H9 (cell line): Measurements from ENCODE around the gene PPARGC1A. TPM values are rescaled to one million over a fixed set of nuclear protein-coding genes. Genes with fewer than 3 reads are reported as not detected.

Experiments
- DNase-seq: peaks from one replicate; pipeline ENCODE4 v3.0.0-alpha.2; 2017
- H2AFZ ChIP-seq: one replicate; pipeline ENCODE4 v1.6.1; 2013; ENCODE audit warnings: mild to moderate bottlenecking, low read length, control low read depth, moderate library complexity
- H2AK5ac ChIP-seq: 2 replicates; pipeline ENCODE4 v1.6.1; 2013; ENCODE audit warnings: low read length, control low read depth, mixed read lengths; ENCODE audit not compliant: insufficient read length
- H2BK120ac ChIP-seq: one replicate; pipeline ENCODE4 v1.6.1; 2013; ENCODE audit warnings: low read depth, mild to moderate bottlenecking, low read length, control low read depth, inconsistent platforms; ENCODE audit not compliant: poor library complexity, severe bottlenecking
- H2BK12ac ChIP-seq: 2 replicates; pipeline ENCODE4 v1.6.1; 2013; ENCODE audit warnings: low read length, control low read depth, mixed read lengths, low read depth; ENCODE audit not compliant: insufficient read length
- H2BK15ac ChIP-seq: 2 replicates; pipeline ENCODE4 v1.6.1; 2013; ENCODE audit warnings: low read depth, low read length, control low read depth
- H2BK20ac ChIP-seq: one replicate; pipeline ENCODE4 v1.6.1; 2013; ENCODE audit warnings: low read depth, mild to moderate bottlenecking, low read length, control low read depth, inconsistent platforms; ENCODE audit not compliant: poor library complexity, severe bottlenecking
- H2BK5ac ChIP-seq: 2 replicates; pipeline ENCODE4 v1.6.1; 2013; ENCODE audit warnings: low read length, control low read depth, mixed read lengths; ENCODE audit not compliant: insufficient read length
- H3K14ac ChIP-seq: 2 replicates; pipeline ENCODE4 v1.6.1; 2013; ENCODE audit warnings: low read length, control low read depth; ENCODE audit not compliant: insufficient read depth
- H3K18ac ChIP-seq: 2 replicates; pipeline ENCODE4 v1.6.1; 2013; ENCODE audit warnings: low read depth, mild to moderate bottlenecking, mixed read lengths, low read length, control low read depth; ENCODE audit not compliant: insufficient read length
- H3K23ac ChIP-seq: 2 replicates; pipeline ENCODE4 v1.6.1; 2013; ENCODE audit warnings: low read length, control low read depth, mixed read lengths, low read depth; ENCODE audit not compliant: insufficient read length
- H3K23me2 ChIP-seq: 2 replicates; pipeline ENCODE4 v1.6.1; 2013; ENCODE audit warnings: low read depth, mild to moderate bottlenecking, mixed read lengths, low read length, control low read depth; ENCODE audit not compliant: insufficient read length, poor library complexity, severe bottlenecking
- H3K27ac ChIP-seq: 2 replicates; pipeline ENCODE4 v1.5.1; 2013; ENCODE audit warnings: low read length, control low read depth, mixed read lengths, low read depth; ENCODE audit not compliant: insufficient read length
- H3K27me3 ChIP-seq: 2 replicates; pipeline ENCODE4 v1.6.1; 2013; ENCODE audit warnings: low read length, control low read depth, inconsistent platforms; ENCODE audit not compliant: insufficient read depth
- H3K4ac ChIP-seq: 2 replicates; pipeline ENCODE4 v1.6.1; 2013; ENCODE audit warnings: low read depth, mild to moderate bottlenecking, control low read depth, inconsistent platforms, low read length, moderate library complexity
- H3K4me1 ChIP-seq: 2 replicates; pipeline ENCODE4 v1.6.1; 2013; ENCODE audit warnings: low read length, control low read depth, inconsistent platforms; ENCODE audit not compliant: insufficient read depth
- H3K4me2 ChIP-seq: 2 replicates; pipeline ENCODE4 v1.6.1; 2013; ENCODE audit warnings: low read length, control low read depth, mixed read lengths; ENCODE audit not compliant: insufficient read length, insufficient read depth
- H3K56ac ChIP-seq: 2 replicates; pipeline ENCODE4 v1.6.1; 2013; ENCODE audit warnings: low read depth, mild to moderate bottlenecking, mixed read lengths, low read length, control low read depth; ENCODE audit not compliant: insufficient read length
- H3K79me1 ChIP-seq: 2 replicates; pipeline ENCODE4 v1.6.1; 2013; ENCODE audit warnings: low read depth, mild to moderate bottlenecking, moderate library complexity, low read length, control low read depth, inconsistent platforms; ENCODE audit not compliant: insufficient read depth, poor library complexity, severe bottlenecking
- H3K79me2 ChIP-seq: 2 replicates; pipeline ENCODE4 v1.6.1; 2013; ENCODE audit warnings: low read length, control low read depth, inconsistent platforms; ENCODE audit not compliant: insufficient read depth
- H3K9ac ChIP-seq: 2 replicates; pipeline ENCODE4 v1.6.1; 2013; ENCODE audit warnings: low read length, control low read depth, mixed read lengths; ENCODE audit not compliant: insufficient read length; ENCODE audit errors: extremely low read depth
- H3K9me3 ChIP-seq: one replicate; pipeline ENCODE4 v1.6.1; 2013; ENCODE audit warnings: low read depth, low read length, inconsistent platforms; ENCODE audit not compliant: control insufficient read depth
- H3T11ph ChIP-seq: one replicate; pipeline ENCODE4 v1.6.1; 2013; ENCODE audit warnings: mild to moderate bottlenecking, low read length, control low read depth, inconsistent platforms
- H4K20me1 ChIP-seq: one replicate; pipeline ENCODE4 v1.6.1; 2013; ENCODE audit not compliant: control insufficient read depth, insufficient read length, insufficient read depth
- H4K5ac ChIP-seq: 2 replicates; pipeline ENCODE4 v1.6.1; 2013; ENCODE audit warnings: low read depth, mild to moderate bottlenecking, mixed read lengths, low read length, control low read depth; ENCODE audit not compliant: insufficient read length
- H4K8ac ChIP-seq: replicated peaks from 2 replicates; pipeline ENCODE4 v1.6.1; 2013; ENCODE audit warnings: low read length, control low read depth, mixed read lengths, low read depth; ENCODE audit not compliant: insufficient read length
- H4K91ac ChIP-seq: 2 replicates; pipeline ENCODE4 v1.6.1; 2013; ENCODE audit warnings: low read depth, mild to moderate bottlenecking, moderate library complexity, mixed read lengths, low read length, control low read depth; ENCODE audit not compliant: insufficient read length
- H3K27ac Mint-ChIP-seq, 3 experiments: 2 replicates in 2 of 3; 3 replicates in 1 of 3; pipeline ENCODE4 v1.8.0; 2020 to 2021; ENCODE audit warnings: mixed read lengths in 3 of 3, mild to moderate bottlenecking in 1 of 3, moderate library complexity in 1 of 3
- H3K27me3 Mint-ChIP-seq: 2 replicates; pipeline ENCODE4 v1.8.0; 2021; ENCODE audit warnings: low read depth, mild to moderate bottlenecking, moderate library complexity, mixed read lengths
- H3K36me3 Mint-ChIP-seq, 3 experiments: 2 replicates in 2 of 3; 3 replicates in 1 of 3; pipeline ENCODE4 v1.8.0; 2020 to 2021; ENCODE audit warnings: low read depth in 3 of 3, mixed read lengths in 3 of 3; ENCODE audit not compliant: insufficient read depth in 1 of 3
- H3K4me1 Mint-ChIP-seq, 2 experiments: 2 replicates each; pipeline ENCODE4 v1.8.0; 2020; ENCODE audit warnings: mixed read lengths in 2 of 2
- H3K4me3 Mint-ChIP-seq, 2 experiments: 2 replicates in 1 of 2; 3 replicates in 1 of 2; pipeline ENCODE4 v1.8.0; 2020 to 2021; ENCODE audit warnings: mild to moderate bottlenecking in 2 of 2, mixed read lengths in 2 of 2, moderate library complexity in 1 of 2
- H3K9me3 Mint-ChIP-seq, 2 experiments: 2 replicates in 1 of 2; 3 replicates in 1 of 2; pipeline ENCODE4 v1.8.0; 2020; ENCODE audit warnings: mild to moderate bottlenecking in 2 of 2, mixed read lengths in 2 of 2, moderate library complexity in 1 of 2
- WGBS: extraction: QIAGEN DNeasy Blood & Tissue Kit; methylation state at CpG from one replicate; pipeline ENCODE4 v1.1.7; 2013; ENCODE audit warnings: missing lambda C conversion rate, low lambda C conversion rate, mixed read lengths; ENCODE audit not compliant: insufficient read length; ENCODE audit errors: extremely low coverage; 5-methylcytosine and 5-hydroxymethylcytosine counted together
- total RNA-seq: library from RNA; stranded (reverse); gene quantifications from 2 replicates; pipeline ENCODE4 v1.2.1, GENCODE V29; 2021
- TF ChIP-seq, protein P1 (sequence below): fragments of 200-600 bp; sonication (generic); conservative IDR thresholded peaks from 3 replicates; pipeline ENCODE4 v1.8.0; 2021; ENCODE audit warnings: antibody characterized with exemption, mild to moderate bottlenecking

Gene PPARGC1A
- total RNA-seq, 1 experiment from 2014 or later: 1.7 TPM

DNA sequence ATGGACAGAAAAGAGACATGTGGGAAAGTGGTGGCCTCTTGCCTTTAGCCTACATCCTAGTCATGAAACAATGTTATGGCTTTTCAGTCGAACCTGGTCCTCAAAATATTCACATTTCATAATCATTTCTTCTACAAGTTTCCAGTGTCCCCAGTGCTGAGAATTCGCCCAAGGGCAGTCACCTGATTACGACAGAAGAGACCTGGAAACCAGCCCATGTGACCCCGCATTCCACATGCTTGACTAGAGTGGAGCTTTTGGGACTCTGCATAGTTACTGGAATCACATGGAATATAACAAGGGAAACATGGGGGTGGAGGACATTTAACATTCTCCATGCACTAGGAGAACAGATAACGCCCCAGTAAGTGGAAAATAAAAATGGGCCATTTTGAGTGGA is 100.1 kb downstream of the PPARGC1A start:
- Histone ChIP-seq H3K9ac (no peak overlapping the region), H3K79me1 (no peaks in the 10 kb centered on the region), H4K8ac (no peak overlapping the region), H3K56ac (no peak overlapping the region), H2BK5ac (no peak overlapping the region), H2AFZ (no peak overlapping the region), H2AK5ac (no peak overlapping the region), H4K20me1 (no peaks in the 10 kb centered on the region), H2BK15ac (no peak overlapping the region), H3K4ac (no peak overlapping the region), H2BK12ac (no peak overlapping the region), H3K4me2 (no peak overlapping the region), H4K91ac (no peak overlapping the region), H3K23me2 (no peaks in the 10 kb centered on the region), H3K27me3 (no peaks in the 10 kb centered on the region), H3K4me1 (peaks cover 2% of the 10 kb centered on the region; the same call in 1 of the 2 replicates), H3K18ac (no peak overlapping the region), H3T11ph (no peak overlapping the region), H2BK120ac (no peak overlapping the region), H3K23ac (no peak overlapping the region), H2BK20ac (no peak overlapping the region), H3K9me3 (no peaks in the 10 kb centered on the region), H3K27ac (no peak overlapping the region), H3K79me2 (no peaks in the 10 kb centered on the region), H4K5ac (no peak overlapping the region), H3K14ac (no peak overlapping the region)
- WGBS: no CpG with 5 or more reads among the region's 5 CpGs
- Mint-ChIP-seq H3K27me3 (no peaks in the 10 kb centered on the region), H3K4me3 (no peak overlapping the region), H3K27ac (no peak overlapping the region), H3K9me3 (peaks cover 2% of the 10 kb centered on the region in 2 experiments; a peak in 1 of 5 replicates), H3K36me3 (peaks cover 0 to 6% (median 2%) of the 10 kb centered on the region in 3 experiments; a peak in 2 of 7 replicates), H3K4me1 (peaks cover 3 to 10% of the 10 kb centered on the region in 2 experiments)
- TF ChIP-seq, protein P1, sequence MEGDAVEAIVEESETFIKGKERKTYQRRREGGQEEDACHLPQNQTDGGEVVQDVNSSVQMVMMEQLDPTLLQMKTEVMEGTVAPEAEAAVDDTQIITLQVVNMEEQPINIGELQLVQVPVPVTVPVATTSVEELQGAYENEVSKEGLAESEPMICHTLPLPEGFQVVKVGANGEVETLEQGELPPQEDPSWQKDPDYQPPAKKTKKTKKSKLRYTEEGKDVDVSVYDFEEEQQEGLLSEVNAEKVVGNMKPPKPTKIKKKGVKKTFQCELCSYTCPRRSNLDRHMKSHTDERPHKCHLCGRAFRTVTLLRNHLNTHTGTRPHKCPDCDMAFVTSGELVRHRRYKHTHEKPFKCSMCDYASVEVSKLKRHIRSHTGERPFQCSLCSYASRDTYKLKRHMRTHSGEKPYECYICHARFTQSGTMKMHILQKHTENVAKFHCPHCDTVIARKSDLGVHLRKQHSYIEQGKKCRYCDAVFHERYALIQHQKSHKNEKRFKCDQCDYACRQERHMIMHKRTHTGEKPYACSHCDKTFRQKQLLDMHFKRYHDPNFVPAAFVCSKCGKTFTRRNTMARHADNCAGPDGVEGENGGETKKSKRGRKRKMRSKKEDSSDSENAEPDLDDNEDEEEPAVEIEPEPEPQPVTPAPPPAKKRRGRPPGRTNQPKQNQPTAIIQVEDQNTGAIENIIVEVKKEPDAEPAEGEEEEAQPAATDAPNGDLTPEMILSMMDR: no peak
- no peak for DNase-seq
